H1 (cell line): ENCODE measurements around the gene KRTAP2-4. TPM values are rescaled to one million over a fixed set of nuclear protein-coding genes. Genes with fewer than 3 reads are reported as not detected.

Source experiments
- CTCF ChIA-PET: fragments of 300-600 bp; sonication (Branson Sonifier 250); formaldehyde crosslinking; loops from one replicate; lab custom pipeline; 2021; ENCODE audit not compliant: partially characterized antibody; lab: Charles Lee
- POLR2A ChIA-PET: fragments of 300-600 bp; sonication (Branson Sonifier 250); formaldehyde crosslinking; loops from one replicate; lab custom pipeline; 2021; ENCODE audit warnings: inconsistent platforms; ENCODE audit not compliant: partially characterized antibody; lab: Charles Lee
- DNase-seq, 2 experiments: peaks; one replicate each; pipeline versions ENCODE4 v3.0.0 to v3.0.0-alpha.2; 2010 to 2022; ENCODE audit warnings: low spot score in 2 of 2, low read depth in 1 of 2, mixed read lengths in 1 of 2
- FAIRE-seq: peaks from 2 replicates; lab custom pipeline; 2011; peaks lifted over from hg19 to GRCh38; lab: Jason Lieb, UNC
- H2AFZ ChIP-seq: 2 replicates; pipeline ENCODE4 v1.8.1; 2012; ENCODE audit warnings: low read length, inconsistent platforms
- H2AK5ac ChIP-seq: 2 replicates; pipeline ENCODE4 v1.6.1; 2013; ENCODE audit warnings: low read depth, low read length
- H2BK120ac ChIP-seq: replicated peaks from 2 replicates; pipeline ENCODE3; 2013; ENCODE audit warnings: low read depth, low read length, inconsistent platforms
- H2BK12ac ChIP-seq: 2 replicates; pipeline ENCODE4 v1.6.1; 2013; ENCODE audit warnings: low read depth, low read length
- H2BK15ac ChIP-seq: 2 replicates; pipeline ENCODE4 v1.6.1; 2013; ENCODE audit warnings: low read length
- H2BK20ac ChIP-seq: 2 replicates; pipeline ENCODE4 v1.6.1; 2013; ENCODE audit warnings: low read length
- H2BK5ac ChIP-seq: 2 replicates; pipeline ENCODE4 v1.6.1; 2013; ENCODE audit warnings: low read depth, low read length
- H3K14ac ChIP-seq: 2 replicates; pipeline ENCODE4 v1.6.1; 2013; ENCODE audit warnings: inconsistent platforms; ENCODE audit not compliant: insufficient read length
- H3K18ac ChIP-seq: 2 replicates; pipeline ENCODE4 v1.6.1; 2013; ENCODE audit warnings: low read length; ENCODE audit errors: extremely low read depth
- H3K23ac ChIP-seq: 2 replicates; pipeline ENCODE4 v1.6.1; 2013; ENCODE audit warnings: inconsistent platforms; ENCODE audit not compliant: insufficient read length
- H3K23me2 ChIP-seq: 2 replicates; pipeline ENCODE4 v1.6.1; 2013; ENCODE audit warnings: low read depth, low read length
- H3K27ac ChIP-seq: 2 replicates; pipeline ENCODE4 v1.6.1; 2011; ENCODE audit warnings: low read depth, low read length, inconsistent platforms
- H3K27me3 ChIP-seq, 4 experiments: replicated peaks in 1 of 4; 1 replicate in 1 of 4; 2 replicates in 3 of 4; pipeline versions ENCODE4 v1.6.1 to v1.8.1; 2011 to 2013; ENCODE audit warnings: low read length in 3 of 4, mild to moderate bottlenecking in 3 of 4, inconsistent platforms in 2 of 4, mixed read lengths in 2 of 4, moderate library complexity in 1 of 4; ENCODE audit not compliant: control insufficient read depth in 3 of 4, insufficient read depth in 3 of 4; ENCODE audit errors: extremely low read depth in 1 of 4
- H3K36me3 ChIP-seq, 4 experiments: 2 replicates each; pipeline versions ENCODE4 v1.6.1 to v1.8.1; 2011 to 2013; ENCODE audit warnings: mild to moderate bottlenecking in 4 of 4, low read length in 3 of 4, moderate library complexity in 2 of 4, control low read depth in 1 of 4, inconsistent platforms in 1 of 4; ENCODE audit not compliant: insufficient read depth in 4 of 4, control insufficient read depth in 2 of 4
- H3K4ac ChIP-seq: replicated peaks from 2 replicates; pipeline ENCODE3; 2013; ENCODE audit warnings: low read length, low read depth, mixed read lengths, inconsistent platforms; ENCODE audit not compliant: insufficient read length
- H3K4me1 ChIP-seq, 4 experiments: replicated peaks in 1 of 4; 1 replicate in 1 of 4; 2 replicates in 3 of 4; pipeline versions ENCODE4 v1.6.1 to v1.8.1; 2011 to 2013; ENCODE audit warnings: low read length in 3 of 4, inconsistent platforms in 2 of 4, mixed read lengths in 1 of 4; ENCODE audit not compliant: insufficient read depth in 4 of 4, control insufficient read depth in 3 of 4
- H3K4me2 ChIP-seq, 2 experiments: 2 replicates each; pipeline versions ENCODE4 v1.6.1 to v1.8.1; 2011 to 2013; ENCODE audit warnings: low read depth in 2 of 2, low read length in 2 of 2, control low read depth in 1 of 2, inconsistent platforms in 1 of 2, mild to moderate bottlenecking in 1 of 2; ENCODE audit not compliant: insufficient read depth in 1 of 2
- H3K4me3 ChIP-seq, 4 experiments: fragments of 200-600, 300-600 bp in 1 of 4; sonication (generic), shearing (Covaris generic), sonication (Bioruptor Twin) in 1 of 4; 2 replicates each; pipeline versions ENCODE4 v1.5.1 to v1.8.1; 2011 to 2016; ENCODE audit warnings: low read length in 4 of 4, low read depth in 3 of 4, control low read depth in 2 of 4, inconsistent platforms in 2 of 4, mild to moderate bottlenecking in 2 of 4, mixed read lengths in 1 of 4, moderate library complexity in 1 of 4; ENCODE audit not compliant: insufficient read depth in 2 of 4; ENCODE audit errors: extremely low read depth in 1 of 4
- H3K56ac ChIP-seq: replicated peaks from 2 replicates; pipeline ENCODE3; 2013; ENCODE audit warnings: low read depth, mild to moderate bottlenecking, mixed read lengths, low read length, inconsistent platforms; ENCODE audit not compliant: insufficient read length
- H3K79me1 ChIP-seq: 2 replicates; pipeline ENCODE4 v1.6.1; 2013; ENCODE audit warnings: low read depth, low read length, control low read depth
- H3K79me2 ChIP-seq, 2 experiments: 2 replicates each; pipeline versions ENCODE4 v1.6.1 to v1.8.1; 2012 to 2013; ENCODE audit warnings: low read length in 2 of 2, mild to moderate bottlenecking in 2 of 2, inconsistent platforms in 1 of 2; ENCODE audit not compliant: insufficient read depth in 2 of 2, control insufficient read depth in 1 of 2
- H3K9ac ChIP-seq, 4 experiments: replicated peaks in 1 of 4; 1 replicate in 1 of 4; 2 replicates in 3 of 4; pipeline versions ENCODE4 v1.6.1 to v1.8.1; 2011 to 2013; ENCODE audit warnings: low read depth in 3 of 4, low read length in 3 of 4, control low read depth in 2 of 4, mild to moderate bottlenecking in 2 of 4, moderate library complexity in 2 of 4, inconsistent platforms in 1 of 4; ENCODE audit errors: extremely low read depth in 1 of 4
- H3K9me3 ChIP-seq, 2 experiments: 2 replicates each; pipeline versions ENCODE4 v1.6.1 to v1.8.1; 2012 to 2013; ENCODE audit warnings: mild to moderate bottlenecking in 2 of 2, moderate library complexity in 2 of 2, control low read depth in 1 of 2, inconsistent platforms in 1 of 2, low read depth in 1 of 2, low read length in 1 of 2, mixed read lengths in 1 of 2; ENCODE audit not compliant: insufficient read depth in 2 of 2
- H4K20me1 ChIP-seq, 2 experiments: replicated peaks in 1 of 2; 2 replicates each; pipeline versions ENCODE3 to v1.8.1; 2011 to 2013; ENCODE audit warnings: inconsistent platforms in 2 of 2, low read length in 2 of 2, mild to moderate bottlenecking in 1 of 2; ENCODE audit not compliant: insufficient read depth in 2 of 2, control insufficient read depth in 1 of 2
- H4K5ac ChIP-seq: 2 replicates; pipeline ENCODE4 v1.6.1; 2013; ENCODE audit warnings: low read length, low read depth, mixed read lengths, inconsistent platforms; ENCODE audit not compliant: insufficient read length
- H4K8ac ChIP-seq: 2 replicates; pipeline ENCODE4 v1.8.0; 2013; ENCODE audit warnings: mild to moderate bottlenecking, moderate library complexity, low read length, inconsistent platforms; ENCODE audit not compliant: insufficient read depth; ENCODE audit errors: extremely low read depth
- H4K91ac ChIP-seq: replicated peaks from 2 replicates; pipeline ENCODE3; 2013; ENCODE audit warnings: low read length, mixed read lengths, inconsistent platforms; ENCODE audit not compliant: insufficient read length
- CBX5 ChIP-seq: fragments of 300-800, 300-1000 bp; sonication (generic); IDR thresholded peaks from 2 replicates; pipeline ENCODE4 v1.7.1; 2016; ENCODE audit warnings: antibody characterized with exemption, low read length, low read depth
- CHD1 ChIP-seq: IDR thresholded peaks from 2 replicates; pipeline ENCODE4 v1.6.1; 2012; ENCODE audit warnings: low read depth, low read length, improper control_type of control experiment
- CHD2 ChIP-seq: IDR thresholded peaks from 2 replicates; pipeline ENCODE4 v1.6.1; 2012; ENCODE audit warnings: low read length, improper control_type of control experiment
- EGR1 ChIP-seq: IDR thresholded peaks from 2 replicates; pipeline ENCODE4 v1.6.1; 2011; ENCODE audit warnings: low read depth, low read length, borderline replicate concordance
- JUND ChIP-seq: IDR thresholded peaks from 2 replicates; pipeline ENCODE4 v1.6.1; 2011; ENCODE audit warnings: mild to moderate bottlenecking, improper control_type of control experiment, low read length
- KDM5A ChIP-seq: fragments of 200-600 bp; IDR thresholded peaks from 2 replicates; pipeline ENCODE4 v1.7.1; 2012; ENCODE audit warnings: mild to moderate bottlenecking, low read length, inconsistent platforms, mixed read lengths
- RNF2 ChIP-seq: fragments of 200-900, 300-1000 bp; sonication (generic); IDR thresholded peaks from 2 replicates; pipeline ENCODE4 v1.7.1; 2016; ENCODE audit warnings: borderline replicate concordance, low read depth, mild to moderate bottlenecking, antibody characterized with exemption, low read length; ENCODE audit not compliant: poor library complexity, severe bottlenecking; ENCODE audit errors: missing control alignments
- RXRA ChIP-seq: IDR thresholded peaks from 2 replicates; pipeline ENCODE4 v1.6.1; 2011; ENCODE audit warnings: low read depth, mild to moderate bottlenecking, low read length, moderate library complexity; ENCODE audit not compliant: insufficient read depth
- SAP30 ChIP-seq: fragments of 300-600 bp; sonication (generic); IDR thresholded peaks from 2 replicates; pipeline ENCODE4 v1.7.1; 2012; ENCODE audit warnings: low read length, moderate library complexity, mild to moderate bottlenecking, inconsistent platforms; ENCODE audit not compliant: insufficient read depth, insufficient replicate concordance
- SIN3A ChIP-seq, 2 experiments: IDR thresholded peaks in 1 of 2; conservative IDR thresholded peaks in 1 of 2; 2 replicates each; pipeline ENCODE4 v1.6.1; 2011 to 2012; ENCODE audit warnings: low read length in 2 of 2, improper control_type of control experiment in 1 of 2, low read depth in 1 of 2, mild to moderate bottlenecking in 1 of 2
- SIRT6 ChIP-seq: IDR thresholded peaks from one replicate; pipeline ENCODE4 v1.7.1; 2012; ENCODE audit warnings: low read length, inconsistent platforms
- SIX5 ChIP-seq: IDR thresholded peaks from 2 replicates; pipeline ENCODE4 v1.6.1; 2011; ENCODE audit warnings: mild to moderate bottlenecking, low read depth, low read length
- TCF12 ChIP-seq: IDR thresholded peaks from 2 replicates; pipeline ENCODE4 v1.6.1; 2011; ENCODE audit warnings: low read depth, mild to moderate bottlenecking, low read length
- WGBS, 2 experiments: shearing (Covaris generic) in 1 of 2; methylation state at CpG; one replicate each; pipeline versions ENCODE4 v1.1.6 to v1.1.7; 2013 to 2015; ENCODE audit warnings: low lambda C conversion rate in 2 of 2, mixed read lengths in 2 of 2, inconsistent platforms in 1 of 2, low coverage in 1 of 2, missing lambda C conversion rate in 1 of 2; ENCODE audit not compliant: insufficient replicate concordance in 2 of 2, insufficient coverage in 1 of 2, insufficient read length in 1 of 2; ENCODE audit errors: extremely low coverage in 1 of 2, missing lambda C conversion rate in 1 of 2; 5-methylcytosine and 5-hydroxymethylcytosine counted together
- polyA plus RNA-seq, 7 experiments: library from polyadenylated mRNA; depleted of rRNA in 3 of 7; stranded (reverse) in 5 of 7; unstranded in 2 of 7; fragments of >200 nt in 5 of 7; fragments of 200-250 nt in 2 of 7; gene quantifications; 1 replicate in 5 of 7; 2 replicates in 1 of 7; 4 replicates in 1 of 7; pipeline versions ENCODE4 v1.2.1 to v1.2.3, GENCODE V29; 2011 to 2013; ENCODE audit warnings: missing spikeins in 2 of 7, mixed read lengths in 2 of 7
- total RNA-seq: library from RNA; stranded (reverse); fragmentation: NEBNext Ultra II Directional; extraction: Animal tissue kit (Norgen Biotek cat#: 25700); gene quantifications from 2 replicates; pipeline ENCODE4 v1.2.1, GENCODE V29; 2021
- TF ChIP-seq, protein P1 (sequence below): IDR thresholded peaks from 2 replicates; pipeline ENCODE4 v1.6.1; 2012; ENCODE audit warnings: inconsistent platforms

Gene KRTAP2-4
- total and polyA plus RNA-seq, 2 of the 8 experiments (the other 6 are each of a cell fraction or from before 2014, with no cell fraction given): not detected

DNA sequence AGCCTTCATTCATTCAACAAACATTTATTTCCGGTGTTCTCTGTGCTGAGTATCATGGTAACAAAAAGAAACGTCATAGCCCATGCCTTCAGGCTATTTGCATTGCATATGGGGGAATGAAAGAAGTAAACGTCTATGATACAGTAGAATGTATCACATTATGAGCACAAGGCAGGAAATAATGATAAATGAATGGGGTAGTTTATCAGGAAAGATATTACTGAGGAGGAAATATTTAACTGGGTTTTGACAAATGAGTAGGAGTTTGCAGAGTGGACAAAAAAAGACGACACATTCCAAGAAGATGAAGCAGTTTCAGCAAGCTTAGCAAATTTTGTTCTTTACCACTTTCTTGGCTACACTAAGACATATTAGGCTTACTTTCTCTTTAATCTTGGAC, 16.9 kb upstream of the KRTAP2-4 start:
- no peak overlapping the region for H3K56ac ChIP-seq
- no peaks in the 10 kb centered on the region for H3K23me2 ChIP-seq
- no peak overlapping the region for H2AK5ac ChIP-seq
- H3K9me3 ChIP-seq: no peaks in the 10 kb centered on the region
- no peak overlapping the region for H3K18ac ChIP-seq
- H3K9ac ChIP-seq: no peak overlapping the region
- no peaks in the 10 kb centered on the region for H3K27me3 ChIP-seq
- H2BK20ac ChIP-seq: no peak overlapping the region
- no peak overlapping the region for H2BK15ac ChIP-seq
- no peak overlapping the region for H2BK12ac ChIP-seq
- peaks cover 0 to 1% (median 0%) of the 10 kb centered on the region in 4 experiments; a peak in 1 of 7 replicates for H3K4me1 ChIP-seq
- POLR2A ChIA-PET: no interaction called here
- H3K4me2 ChIP-seq: no peak overlapping the region
- H3K4me3 ChIP-seq: no peak overlapping the region
- DNase-seq (no peak), FAIRE-seq (no peak)
- no peaks in the 10 kb centered on the region for H4K20me1 ChIP-seq
- H3K27ac ChIP-seq: no peak overlapping the region
- H4K91ac ChIP-seq: no peak overlapping the region
- H2BK5ac ChIP-seq: no peak overlapping the region
- no peak for TF ChIP-seq CBX5
- TF ChIP-seq EGR1: no peak
- no peak for TF ChIP-seq SAP30
- no peak for TF ChIP-seq TCF12
- TF ChIP-seq, protein P1, sequence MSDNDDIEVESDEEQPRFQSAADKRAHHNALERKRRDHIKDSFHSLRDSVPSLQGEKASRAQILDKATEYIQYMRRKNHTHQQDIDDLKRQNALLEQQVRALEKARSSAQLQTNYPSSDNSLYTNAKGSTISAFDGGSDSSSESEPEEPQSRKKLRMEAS: no peak
- no peak for TF ChIP-seq JUND
- no peak for TF ChIP-seq RXRA
- TF ChIP-seq RNF2: no peak
- no peak for TF ChIP-seq CHD1
- no peak for TF ChIP-seq SIX5
- TF ChIP-seq CHD2: no peak
- no peak for TF ChIP-seq SIRT6
- no peak for TF ChIP-seq KDM5A
- no peak for TF ChIP-seq SIN3A (conservative IDR thresholded peaks at IDR 0.05 in 1 of 2, IDR thresholded peaks at IDR 0.05 in 1 of 2; ENCODE audit: low read depth in 1 of 2, low read length in 2 of 2)
- no peak overlapping the region for H2AFZ ChIP-seq
- H3K36me3 ChIP-seq: no peaks in the 10 kb centered on the region
- no peak overlapping the region for H2BK120ac ChIP-seq
- H4K8ac ChIP-seq: no peak overlapping the region
- no peak overlapping the region for H4K5ac ChIP-seq
- H3K23ac ChIP-seq: no peak overlapping the region
- CTCF ChIA-PET: no interaction called here
- H3K14ac ChIP-seq: no peak overlapping the region
- H3K79me2 ChIP-seq: no peaks in the 10 kb centered on the region
- WGBS, 2 experiments: 60% methylated on average over 4 of the region's 4 CpGs; no CpG with 5 or more reads in 1 of the 2 experiments
- H3K79me1 ChIP-seq: no peaks in the 10 kb centered on the region
- H3K4ac ChIP-seq: no peak overlapping the region
